Measurements from ENCODE around the gene VMP1.

DNA sequence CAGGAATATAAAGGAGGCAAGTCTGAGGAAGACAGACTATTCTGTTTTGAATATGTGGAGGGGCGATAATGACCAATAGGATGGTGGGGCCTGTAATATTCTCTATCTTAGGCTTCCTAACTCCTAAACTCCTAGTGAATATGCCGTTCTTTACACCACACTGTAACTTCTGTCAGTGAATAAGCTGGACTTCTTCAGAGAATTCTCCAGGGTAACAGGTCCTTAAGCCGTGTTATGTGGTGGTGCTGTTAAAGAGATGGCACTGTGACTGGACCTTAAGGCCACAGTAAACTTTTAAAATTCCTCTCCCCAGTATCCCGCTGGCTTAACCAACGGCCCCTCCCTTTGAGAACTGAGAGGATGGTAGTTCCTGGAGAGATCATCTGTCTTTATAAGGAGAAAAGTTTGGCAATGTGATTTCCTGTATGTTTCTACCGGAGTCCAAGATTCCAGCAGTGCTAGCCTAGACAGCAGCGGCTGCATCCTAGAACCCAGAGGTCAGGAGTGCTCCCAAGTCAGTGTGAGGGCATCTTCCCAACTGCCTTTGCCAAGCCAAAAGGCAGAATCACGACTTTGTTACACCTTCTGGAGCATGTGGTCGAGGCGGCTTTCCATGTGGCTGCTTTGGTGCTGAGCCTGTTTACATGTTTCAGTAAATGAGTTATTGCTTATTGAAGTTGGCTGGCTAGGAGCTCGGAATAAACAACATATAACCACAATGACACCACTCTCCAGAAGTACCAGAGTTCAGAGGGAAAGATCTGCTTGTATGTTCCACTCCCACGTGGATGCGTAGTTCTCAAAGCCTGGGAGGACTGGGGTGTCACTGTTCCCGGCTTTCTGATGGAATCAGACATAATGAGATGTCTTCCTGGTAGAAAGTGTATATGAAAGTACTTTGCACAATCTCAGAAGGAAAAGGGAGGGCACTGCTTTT is 144.3 kb downstream of the VMP1 start:
- TF ChIP-seq, protein P1, sequence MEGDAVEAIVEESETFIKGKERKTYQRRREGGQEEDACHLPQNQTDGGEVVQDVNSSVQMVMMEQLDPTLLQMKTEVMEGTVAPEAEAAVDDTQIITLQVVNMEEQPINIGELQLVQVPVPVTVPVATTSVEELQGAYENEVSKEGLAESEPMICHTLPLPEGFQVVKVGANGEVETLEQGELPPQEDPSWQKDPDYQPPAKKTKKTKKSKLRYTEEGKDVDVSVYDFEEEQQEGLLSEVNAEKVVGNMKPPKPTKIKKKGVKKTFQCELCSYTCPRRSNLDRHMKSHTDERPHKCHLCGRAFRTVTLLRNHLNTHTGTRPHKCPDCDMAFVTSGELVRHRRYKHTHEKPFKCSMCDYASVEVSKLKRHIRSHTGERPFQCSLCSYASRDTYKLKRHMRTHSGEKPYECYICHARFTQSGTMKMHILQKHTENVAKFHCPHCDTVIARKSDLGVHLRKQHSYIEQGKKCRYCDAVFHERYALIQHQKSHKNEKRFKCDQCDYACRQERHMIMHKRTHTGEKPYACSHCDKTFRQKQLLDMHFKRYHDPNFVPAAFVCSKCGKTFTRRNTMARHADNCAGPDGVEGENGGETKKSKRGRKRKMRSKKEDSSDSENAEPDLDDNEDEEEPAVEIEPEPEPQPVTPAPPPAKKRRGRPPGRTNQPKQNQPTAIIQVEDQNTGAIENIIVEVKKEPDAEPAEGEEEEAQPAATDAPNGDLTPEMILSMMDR (conservative IDR thresholded peaks at IDR 0.05; ENCODE audit: low read depth, low read length): no peak
- TF ChIP-seq EZH2 (IDR thresholded peaks at IDR 0.05; ENCODE audit: low read length, unreplicated experiment): no peak
- no peak for TF ChIP-seq EZH2phosphoT487 (IDR thresholded peaks at IDR 0.05; ENCODE audit: borderline replicate concordance, low read length)
